ENCODE data around the gene DUSP19. TPM values are rescaled to one million over a fixed set of nuclear protein-coding genes. Genes with fewer than 3 reads are reported as not detected.
A peak's percentile ranks its signal among the peaks of the same experiment; 100 is the strongest.
"Not testable (repeated sequence)": the region's sequence is repeated elsewhere in the genome, so short reads cannot be mapped to it uniquely, and the experiment has no call there.

The DUSP19 gene
- total RNA-seq, 1 experiment from 2014 or later: 5.1 TPM

DNA sequence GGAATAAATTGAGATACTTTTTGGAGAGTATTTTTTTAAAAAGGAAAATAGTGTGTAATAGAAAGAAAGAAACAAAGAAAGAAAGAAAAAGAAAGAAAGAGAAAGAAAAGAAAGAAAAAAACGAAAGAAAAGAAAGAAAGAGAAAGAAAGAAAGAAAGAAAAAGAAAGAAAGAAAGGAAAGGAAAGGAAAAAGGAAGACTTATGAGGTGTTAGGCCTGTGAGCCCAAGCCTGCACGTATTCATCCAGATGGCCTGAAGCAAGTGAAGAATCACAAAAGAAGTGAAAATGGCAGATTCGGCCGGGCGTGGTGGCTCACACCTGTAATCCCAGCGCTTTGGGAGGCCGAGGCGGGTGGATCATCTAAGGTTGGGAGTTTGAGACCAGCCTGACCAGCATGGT is 35.0 kb upstream of the DUSP19 start:
- not testable (repeated sequence) for H3K4me3 ChIP-seq; H3K9me3 ChIP-seq (replicated peaks); DNase-seq (ENCODE audit: low read depth in 1 of 2, low spot score in 2 of 2); H3K27me3 ChIP-seq (replicated peaks); H3K36me3 ChIP-seq; H3K27ac ChIP-seq; H3K4me1 ChIP-seq (replicated peaks)

DNA sequence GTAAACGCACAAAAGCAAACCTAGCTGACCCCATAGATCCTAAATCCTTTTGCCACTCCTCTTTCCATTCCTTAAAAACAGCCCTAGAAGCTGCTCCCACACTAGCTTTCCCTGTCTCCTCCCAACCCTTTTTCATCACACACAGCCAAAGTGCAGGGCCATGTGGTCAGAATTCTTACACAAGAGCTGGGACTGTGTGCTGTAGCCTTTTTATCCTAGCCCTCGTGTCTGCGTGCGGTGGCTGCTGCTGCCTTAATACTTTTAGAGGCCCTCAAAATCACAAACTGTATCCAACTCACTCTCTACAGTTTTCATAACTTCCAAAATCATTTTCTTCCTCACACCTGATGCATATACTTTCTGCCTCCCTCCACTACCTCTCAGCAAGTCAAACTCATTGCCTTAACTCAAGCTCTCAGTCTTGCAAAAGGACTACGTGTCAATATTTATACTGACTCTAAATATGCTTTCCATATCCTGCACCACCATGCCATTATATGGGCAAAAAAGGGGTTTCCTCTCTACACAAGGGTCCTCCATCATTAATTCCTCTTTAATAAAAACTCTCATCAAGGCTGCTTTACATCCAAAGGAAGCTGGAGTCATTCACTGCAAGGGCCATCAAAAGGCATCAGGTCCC is 30.9 kb upstream of the DUSP19 start:
- H3K4me1 ChIP-seq (replicated peaks); H3K27me3 ChIP-seq (replicated peaks); DNase-seq (ENCODE audit: low read depth in 1 of 2, low spot score in 2 of 2); H3K27ac ChIP-seq; H3K4me3 ChIP-seq; H3K9me3 ChIP-seq (replicated peaks); H3K36me3 ChIP-seq: not testable (repeated sequence)

DNA sequence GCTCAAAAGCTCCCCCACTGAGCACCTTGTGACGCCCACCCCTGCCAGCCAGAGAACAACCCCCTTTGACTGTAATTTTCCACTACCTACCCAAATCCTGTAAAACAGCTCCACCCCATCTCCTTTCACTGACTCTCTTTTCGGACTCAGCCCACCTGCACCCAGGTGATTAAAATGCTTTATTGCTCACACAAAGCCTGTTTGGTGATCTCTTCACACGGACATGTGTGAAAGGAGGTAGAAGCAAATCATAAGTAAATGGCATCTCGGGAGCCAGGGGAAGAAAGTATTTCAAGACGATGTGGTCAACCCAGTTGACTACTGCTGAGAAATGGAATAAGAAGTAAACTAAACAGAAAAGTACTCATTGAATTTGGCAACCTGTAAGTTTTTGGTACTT is 29.1 kb upstream of the DUSP19 start:
- Histone ChIP-seq H3K4me3 (no peak overlapping the region), H3K27me3 (replicated peaks) (no peaks in the 10 kb centered on the region), H3K27ac (no peak overlapping the region), H3K36me3 (no peaks in the 10 kb centered on the region), H3K4me1 (replicated peaks) (no peaks in the 10 kb centered on the region), H3K9me3 (replicated peaks) (no peaks in the 10 kb centered on the region)
- DNase-seq (ENCODE audit: low read depth in 1 of 2, low spot score in 2 of 2): no peak

DNA sequence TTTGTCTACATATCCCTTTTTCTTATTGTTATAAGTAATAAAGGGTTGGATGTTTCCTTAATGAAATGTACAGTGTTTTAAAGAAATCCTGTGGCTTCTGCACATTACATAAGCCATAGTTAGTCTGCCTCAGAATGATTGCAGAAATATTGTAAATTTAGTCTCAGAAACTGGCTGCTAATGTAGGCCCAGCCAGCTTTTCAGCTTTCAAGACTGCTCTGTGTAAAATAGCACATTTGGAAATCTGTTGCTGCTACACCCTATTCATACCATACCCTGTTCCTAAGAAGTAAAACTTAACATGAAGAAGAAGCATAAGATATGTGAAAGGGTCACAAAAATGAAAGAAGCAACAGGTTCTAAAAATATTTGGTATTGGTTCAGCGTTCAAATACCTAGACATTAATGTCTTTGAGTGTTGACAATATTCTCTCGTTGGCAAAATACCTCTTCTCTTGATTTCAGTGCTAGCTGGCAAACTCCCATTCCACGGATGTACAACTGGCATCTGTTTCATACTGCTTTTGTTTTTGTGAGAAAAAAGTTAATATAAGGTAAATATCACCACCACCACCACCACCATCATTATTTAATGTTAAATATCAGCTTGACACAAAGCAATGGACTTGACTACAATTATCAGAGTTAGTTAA is 21.1 kb upstream of the DUSP19 start:
- Histone ChIP-seq H3K9me3 (replicated peaks) (no peaks in the 10 kb centered on the region), H3K27ac (no peak overlapping the region), H3K27me3 (replicated peaks) (no peaks in the 10 kb centered on the region), H3K4me1 (replicated peaks) (peaks cover 7% of the 10 kb centered on the region), H3K36me3 (no peaks in the 10 kb centered on the region), H3K4me3 (no peak overlapping the region)
- no peak for DNase-seq (ENCODE audit: low read depth in 1 of 2, low spot score in 2 of 2)

DNA sequence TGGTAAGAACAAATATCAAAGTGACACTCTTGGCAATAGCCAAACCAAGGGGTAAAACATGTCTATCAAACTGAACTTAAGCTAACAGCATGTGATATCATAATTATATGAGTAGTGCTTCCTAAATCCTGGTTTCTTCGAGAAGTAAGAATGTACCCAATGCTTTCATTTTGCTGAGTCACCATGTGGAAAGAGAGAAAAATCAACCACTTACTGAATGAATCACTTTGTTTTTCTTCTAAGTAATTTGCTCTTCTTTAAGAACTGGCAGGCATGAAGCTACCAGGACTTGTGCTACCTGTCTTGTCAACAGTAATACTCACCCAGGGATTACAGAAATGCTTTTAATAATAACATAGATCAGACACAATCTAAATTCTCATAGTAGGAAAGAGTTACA is 19.0 kb upstream of the DUSP19 start:
- Histone ChIP-seq H3K27ac (no peak overlapping the region; the same call in 1 of the 2 replicates), H3K36me3 (no peaks in the 10 kb centered on the region), H3K9me3 (replicated peaks) (no peaks in the 10 kb centered on the region), H3K4me3 (no peak overlapping the region), H3K27me3 (replicated peaks) (no peaks in the 10 kb centered on the region), H3K4me1 (replicated peaks) (peaks cover 12% of the 10 kb centered on the region)
- DNase-seq (ENCODE audit: low read depth in 1 of 2, low spot score in 2 of 2): peak in 1 of 2 experiments; percentile 56

DNA sequence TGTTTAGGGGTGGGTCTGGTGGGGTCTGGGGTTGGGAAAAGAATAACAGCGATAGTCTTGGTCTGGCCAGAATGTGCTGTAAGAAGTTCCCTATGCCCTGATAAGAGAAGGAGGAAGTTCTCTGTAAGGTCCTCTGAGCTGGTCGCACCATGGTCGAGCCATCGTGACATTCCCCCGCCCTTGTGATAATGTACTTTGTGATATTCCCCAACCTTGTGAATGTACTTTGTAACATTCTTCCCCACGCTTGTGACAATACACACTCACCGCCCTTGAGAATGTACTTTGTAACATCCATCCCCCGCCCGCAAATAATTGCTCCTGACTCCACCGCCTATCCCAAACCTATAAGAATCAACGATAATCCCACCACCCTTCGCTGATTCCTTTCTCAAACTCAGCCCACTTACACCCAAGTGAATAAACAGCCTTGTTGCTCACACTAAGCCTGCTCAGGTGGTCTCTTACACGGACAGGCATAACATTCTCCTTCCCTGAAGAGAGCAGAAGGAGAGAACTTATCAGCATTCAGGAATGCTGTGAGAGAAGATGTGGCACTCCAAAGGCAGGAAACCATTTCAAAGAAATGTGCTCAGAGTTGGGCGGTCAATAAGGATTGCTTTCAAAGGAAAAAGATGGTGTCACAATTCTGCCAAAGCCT is 17.8 kb upstream of the DUSP19 start:
- H3K36me3 ChIP-seq: no peaks in the 10 kb centered on the region
- no peaks in the 10 kb centered on the region for H3K27me3 ChIP-seq (replicated peaks)
- no peak overlapping the region for H3K27ac ChIP-seq
- H3K4me3 ChIP-seq: no peak overlapping the region
- H3K4me1 ChIP-seq (replicated peaks): peaks cover 12% of the 10 kb centered on the region
- DNase-seq (ENCODE audit: low read depth in 1 of 2, low spot score in 2 of 2): no peak
- H3K9me3 ChIP-seq (replicated peaks): no peaks in the 10 kb centered on the region

DNA sequence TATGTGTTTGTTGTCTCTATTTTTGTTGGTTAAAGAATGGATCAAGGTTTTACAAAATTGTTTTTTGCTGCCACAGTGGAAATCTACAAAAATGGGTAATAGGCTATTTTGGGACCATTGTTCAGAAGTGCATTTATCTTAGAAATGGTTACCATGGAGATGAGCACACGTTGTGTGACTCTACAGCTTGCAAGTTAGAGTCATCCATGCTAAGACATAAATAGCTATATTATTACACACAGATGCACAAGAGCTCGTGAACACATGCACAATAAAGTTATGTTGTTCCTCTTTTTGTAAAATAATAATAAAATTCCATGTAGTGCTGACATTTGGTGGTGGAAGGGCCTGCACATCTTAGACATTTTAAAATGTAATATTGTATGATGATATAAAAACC is 15.5 kb upstream of the DUSP19 start:
- Histone ChIP-seq H3K9me3 (replicated peaks) (no peaks in the 10 kb centered on the region), H3K4me3 (no peak overlapping the region), H3K36me3 (no peaks in the 10 kb centered on the region), H3K27ac (no peak overlapping the region), H3K27me3 (replicated peaks) (no peaks in the 10 kb centered on the region), H3K4me1 (replicated peaks) (peaks cover 12% of the 10 kb centered on the region)
- peak in 1 of 2 experiments; percentile 30 for DNase-seq (ENCODE audit: low read depth in 1 of 2, low spot score in 2 of 2)

DNA sequence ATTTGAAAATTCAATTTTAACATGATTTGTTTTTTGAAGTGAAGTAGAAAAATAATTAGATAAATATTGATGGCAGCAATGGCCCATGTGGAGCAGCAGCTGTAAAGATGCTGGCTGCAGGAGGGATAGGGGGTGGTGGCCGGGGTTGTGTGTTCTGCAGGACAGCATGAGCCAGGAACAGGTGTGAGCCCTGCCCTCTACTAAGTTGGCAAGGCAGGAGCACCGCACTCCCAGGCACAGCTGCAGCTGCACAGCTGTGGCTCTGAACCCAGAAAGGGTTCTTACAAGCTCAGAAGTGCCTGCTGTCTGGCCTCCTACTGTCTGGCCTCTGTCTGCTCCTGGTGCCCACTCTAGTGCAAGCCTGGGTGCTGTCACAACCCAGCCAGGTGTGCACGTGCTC is 10.0 kb upstream of the DUSP19 start:
- no peaks in the 10 kb centered on the region for H3K4me1 ChIP-seq (replicated peaks)
- no peak for DNase-seq (ENCODE audit: low read depth in 1 of 2, low spot score in 2 of 2)
- no peak overlapping the region for H3K4me3 ChIP-seq
- H3K27ac ChIP-seq: no peak overlapping the region
- no peaks in the 10 kb centered on the region for H3K27me3 ChIP-seq (replicated peaks)
- H3K36me3 ChIP-seq: no peaks in the 10 kb centered on the region
- H3K9me3 ChIP-seq (replicated peaks): no peaks in the 10 kb centered on the region

DNA sequence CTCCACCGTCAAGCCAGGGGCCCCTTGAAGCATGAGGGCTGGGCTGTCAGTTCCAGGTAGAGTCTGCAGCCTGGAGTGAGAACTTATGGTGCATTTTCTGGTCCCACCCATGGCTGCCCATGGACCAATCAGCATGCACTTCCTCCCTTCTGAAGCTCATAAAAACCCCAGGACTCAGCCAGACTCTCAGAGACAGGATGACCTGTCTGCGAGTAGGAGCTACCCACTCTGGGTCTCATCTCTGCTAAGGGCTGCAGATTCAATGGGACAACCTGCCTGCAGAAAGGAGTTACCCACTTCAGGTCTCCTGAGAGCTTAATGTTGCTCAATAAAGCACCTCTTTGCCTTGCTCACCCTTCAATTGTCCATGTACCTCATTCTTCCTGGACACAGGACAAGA is 9.4 kb upstream of the DUSP19 start:
- DNase-seq (ENCODE audit: low read depth in 1 of 2, low spot score in 2 of 2): no peak
- Histone ChIP-seq H3K27ac (no peak overlapping the region), H3K4me3 (no peak overlapping the region), H3K36me3 (no peaks in the 10 kb centered on the region), H3K4me1 (replicated peaks) (no peaks in the 10 kb centered on the region), H3K27me3 (replicated peaks) (no peaks in the 10 kb centered on the region), H3K9me3 (replicated peaks) (no peaks in the 10 kb centered on the region)

DNA sequence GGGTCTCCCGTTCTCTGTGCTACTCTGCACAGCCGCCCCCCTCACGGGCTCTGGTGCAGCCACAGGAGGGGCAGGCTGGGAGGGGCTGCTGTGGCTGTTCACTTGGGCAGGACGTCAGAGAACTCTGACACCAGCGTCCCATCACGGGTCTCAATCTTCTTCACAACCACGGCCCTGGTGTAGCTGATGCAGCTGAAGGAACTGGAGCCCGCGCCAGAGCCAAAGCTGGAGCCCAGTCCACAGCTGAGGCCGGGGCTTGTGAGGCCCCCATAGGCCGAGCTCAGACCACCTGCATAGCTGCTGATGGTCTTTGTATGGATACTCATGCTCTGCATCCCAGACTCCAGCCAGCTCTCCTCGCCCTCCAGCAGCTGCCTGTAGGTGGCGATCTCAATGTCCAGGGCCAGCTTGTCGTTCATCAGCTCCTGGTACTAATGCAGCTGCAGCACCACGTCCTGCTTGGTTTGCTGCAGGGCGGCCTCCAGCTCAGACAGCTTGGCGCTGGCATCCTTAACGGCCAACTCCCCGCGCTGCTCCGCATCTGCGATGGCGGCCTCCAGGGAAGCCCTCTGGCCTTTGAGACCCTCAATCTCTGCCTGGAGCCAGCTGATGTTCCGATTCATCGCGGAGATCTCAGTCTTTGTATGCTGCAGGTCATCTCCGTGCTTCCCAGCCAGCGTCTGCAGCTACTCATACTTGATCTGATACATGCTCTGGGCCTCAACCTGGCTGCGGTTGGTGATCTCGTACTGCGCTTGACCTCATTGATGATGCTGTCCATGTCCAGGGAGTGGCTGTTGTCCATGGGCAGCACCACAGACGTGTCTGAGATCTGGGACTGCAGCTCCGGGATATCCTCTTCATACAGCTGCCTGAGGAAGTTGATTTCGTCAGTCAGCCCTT is 7.4 kb upstream of the DUSP19 start:
- Histone ChIP-seq H3K4me1 (replicated peaks) (no peaks in the 10 kb centered on the region), H3K4me3 (no peak overlapping the region), H3K9me3 (replicated peaks) (no peaks in the 10 kb centered on the region), H3K36me3 (no peaks in the 10 kb centered on the region), H3K27ac (no peak overlapping the region), H3K27me3 (replicated peaks) (0 out of 2 replicates have a peak, but pooled peaks cover 2% of the 10 kb centered on the region)
- DNase-seq (ENCODE audit: low read depth in 1 of 2, low spot score in 2 of 2): no peak

DNA sequence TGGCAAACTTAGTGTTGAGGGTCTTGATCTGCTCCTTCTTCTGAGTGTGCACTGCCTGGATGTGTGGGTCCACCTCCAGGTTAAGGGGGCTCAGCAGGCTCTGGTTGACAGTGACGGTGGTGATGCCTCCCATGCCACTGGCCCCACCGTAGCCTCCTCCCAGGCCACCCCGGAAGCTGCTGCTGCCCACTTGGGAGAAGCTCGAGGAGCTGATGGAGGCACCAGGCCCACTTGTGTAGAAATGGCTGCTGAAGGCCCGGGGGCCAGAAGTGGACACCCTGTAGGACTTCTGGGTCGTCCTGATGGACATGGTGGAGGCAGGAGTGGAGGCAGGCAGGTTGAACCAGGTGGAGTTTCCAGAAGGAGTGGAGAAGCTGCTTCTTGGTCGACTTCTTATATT is 6.4 kb upstream of the DUSP19 start:
- Histone ChIP-seq H3K27ac (no peak overlapping the region), H3K9me3 (replicated peaks) (no peaks in the 10 kb centered on the region), H3K36me3 (no peaks in the 10 kb centered on the region), H3K4me1 (replicated peaks) (no peaks in the 10 kb centered on the region), H3K4me3 (no peak overlapping the region), H3K27me3 (replicated peaks) (0 out of 2 replicates have a peak, but pooled peaks cover 2% of the 10 kb centered on the region)
- no peak for DNase-seq (ENCODE audit: low read depth in 1 of 2, low spot score in 2 of 2)

DNA sequence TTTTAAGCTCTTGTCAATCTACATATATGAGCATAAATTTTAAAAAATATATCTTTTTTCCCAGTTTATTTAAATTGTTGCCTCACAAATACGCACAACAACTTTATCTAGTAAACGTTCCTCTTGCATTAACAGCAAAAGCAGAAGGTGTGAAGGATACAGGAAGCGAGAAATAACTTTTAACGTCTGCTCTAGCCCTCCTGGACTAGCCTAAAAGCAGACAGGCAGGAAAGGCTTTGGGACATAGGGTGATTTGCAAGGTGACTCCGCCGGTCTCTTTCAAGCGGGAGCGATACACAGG is 434 bp upstream of the DUSP19 start:
- DNase-seq (ENCODE audit: low read depth in 1 of 2, low spot score in 2 of 2): no peak
- Histone ChIP-seq H3K9me3 (replicated peaks) (no peaks in the 10 kb centered on the region), H3K27me3 (replicated peaks) (0 out of 2 replicates have a peak, but pooled peaks cover 2% of the 10 kb centered on the region), H3K4me1 (replicated peaks) (peaks cover 8% of the 10 kb centered on the region; the same call in 1 of the 2 replicates), H3K4me3 (peak overlapping the region; percentile 55), H3K36me3 (no peaks in the 10 kb centered on the region), H3K27ac (no peak overlapping the region)

DNA sequence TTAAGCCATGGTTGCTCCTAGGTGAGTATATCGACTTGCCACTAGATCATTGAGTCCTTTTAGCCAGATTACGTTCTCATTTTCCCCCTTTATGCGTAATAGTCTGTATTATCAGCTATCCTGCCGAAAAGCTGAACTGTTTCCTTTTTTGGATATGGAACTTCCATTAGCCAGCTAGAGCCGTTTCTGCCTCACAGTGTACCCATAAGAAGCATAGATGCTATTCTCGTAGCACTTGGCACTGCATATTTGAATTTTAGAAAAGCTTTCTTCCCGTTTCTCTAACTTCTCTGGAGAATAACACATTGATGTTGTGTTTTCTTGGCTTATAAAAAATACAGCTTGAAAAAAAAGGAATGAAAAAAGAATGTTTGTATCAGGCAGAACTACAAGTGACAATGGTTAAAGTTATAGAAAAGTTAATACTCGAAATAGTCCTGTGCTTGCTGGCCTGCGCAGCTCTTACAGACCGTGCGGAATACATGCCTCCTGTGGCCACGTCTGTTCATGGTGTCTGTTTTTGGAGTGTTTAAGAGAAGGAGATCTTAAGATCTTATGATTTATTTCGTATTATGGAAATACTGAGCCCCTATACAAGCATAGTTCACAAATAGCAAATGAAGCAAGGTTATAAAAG is 710 bp downstream of the DUSP19 start:
- no peak overlapping the region for H3K27ac ChIP-seq
- peaks cover 8% of the 10 kb centered on the region; the same call in 1 of the 2 replicates for H3K4me1 ChIP-seq (replicated peaks)
- 0 out of 2 replicates have a peak, but pooled peaks cover 2% of the 10 kb centered on the region for H3K27me3 ChIP-seq (replicated peaks)
- H3K9me3 ChIP-seq (replicated peaks): no peaks in the 10 kb centered on the region
- DNase-seq (ENCODE audit: low read depth in 1 of 2, low spot score in 2 of 2): no peak
- peak overlapping the region; percentile 55 for H3K4me3 ChIP-seq
- no peaks in the 10 kb centered on the region for H3K36me3 ChIP-seq

Measured in SJSA1 (cell line).